Measurements from ENCODE around the gene FSD1L. TPM values are rescaled to one million over a fixed set of nuclear protein-coding genes. Genes with fewer than 3 reads are reported as not detected.
A peak's percentile ranks its signal among the peaks of the same experiment; 100 is the strongest.

The FSD1L gene
- total RNA-seq, 3 donors from 2014 or later (not counting 1 experiment from before 2014, with no cell fraction given): 2.0 to 4.2 (median 2.1) TPM

GRCh38 chr9:105445203-105445881 is 2.5 kb upstream of the FSD1L start:
- no peak overlapping the region for H3K27ac ChIP-seq (ENCODE audit: low read length)
- H3K4me3 Mint-ChIP-seq: no peak overlapping the region
- no peaks in the 10 kb centered on the region for H3K27me3 ChIP-seq (ENCODE audit: control insufficient read depth, insufficient read depth, low read length)
- no peak overlapping the region for H3K4me3 ChIP-seq (ENCODE audit: low read length)
- no peak for ATAC-seq
- H3K4me1 ChIP-seq (ENCODE audit: control insufficient read depth, insufficient read depth, low read length): peaks cover 12% of the 10 kb centered on the region
- H3K9me3 Mint-ChIP-seq: no peaks in the 10 kb centered on the region
- DNase-seq: no peak
- WGBS (ENCODE audit: insufficient coverage): 86% methylated on average over 8 of the region's 8 CpGs
- no peaks in the 10 kb centered on the region for H3K9me3 ChIP-seq (ENCODE audit: control insufficient read depth, insufficient read depth, low read length)
- H3K27me3 Mint-ChIP-seq (ENCODE audit: low read depth in 2 of 2): no peaks in the 10 kb centered on the region
- TF ChIP-seq, protein P1, sequence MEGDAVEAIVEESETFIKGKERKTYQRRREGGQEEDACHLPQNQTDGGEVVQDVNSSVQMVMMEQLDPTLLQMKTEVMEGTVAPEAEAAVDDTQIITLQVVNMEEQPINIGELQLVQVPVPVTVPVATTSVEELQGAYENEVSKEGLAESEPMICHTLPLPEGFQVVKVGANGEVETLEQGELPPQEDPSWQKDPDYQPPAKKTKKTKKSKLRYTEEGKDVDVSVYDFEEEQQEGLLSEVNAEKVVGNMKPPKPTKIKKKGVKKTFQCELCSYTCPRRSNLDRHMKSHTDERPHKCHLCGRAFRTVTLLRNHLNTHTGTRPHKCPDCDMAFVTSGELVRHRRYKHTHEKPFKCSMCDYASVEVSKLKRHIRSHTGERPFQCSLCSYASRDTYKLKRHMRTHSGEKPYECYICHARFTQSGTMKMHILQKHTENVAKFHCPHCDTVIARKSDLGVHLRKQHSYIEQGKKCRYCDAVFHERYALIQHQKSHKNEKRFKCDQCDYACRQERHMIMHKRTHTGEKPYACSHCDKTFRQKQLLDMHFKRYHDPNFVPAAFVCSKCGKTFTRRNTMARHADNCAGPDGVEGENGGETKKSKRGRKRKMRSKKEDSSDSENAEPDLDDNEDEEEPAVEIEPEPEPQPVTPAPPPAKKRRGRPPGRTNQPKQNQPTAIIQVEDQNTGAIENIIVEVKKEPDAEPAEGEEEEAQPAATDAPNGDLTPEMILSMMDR (IDR thresholded peaks at IDR 0.05): no peak
- intact Hi-C loops (cut with micrococcal nuclease): loop anchor here (5.0 kb wide), 1 partner anchor 247 kb away; the partner anchor contains the start of gene TMEM38B
- H3K4me1 Mint-ChIP-seq: peaks cover 0 to 12% of the 10 kb centered on the region in 2 donors
- no peaks in the 10 kb centered on the region for H3K36me3 Mint-ChIP-seq
- no peaks in the 10 kb centered on the region for H3K36me3 ChIP-seq (ENCODE audit: control insufficient read depth, insufficient read depth, low read length)
- no peak overlapping the region for H3K27ac Mint-ChIP-seq

GRCh38 chr9:105447386-105447813 is 434 bp upstream of the FSD1L start:
- Mint-ChIP-seq H3K4me3 (peak overlapping the region; percentile 80), H3K27me3 (ENCODE audit: low read depth in 2 of 2) (peaks cover 0 to 10% of the 10 kb centered on the region in 2 donors), H3K36me3 (no peaks in the 10 kb centered on the region), H3K9me3 (no peaks in the 10 kb centered on the region), H3K27ac (peak overlapping the region in 1 of 2 donors; percentile 75), H3K4me1 (peaks cover 0 to 12% of the 10 kb centered on the region in 2 donors)
- no peak for ATAC-seq
- no peaks in the 10 kb centered on the region for H3K36me3 ChIP-seq (ENCODE audit: control insufficient read depth, insufficient read depth, low read length)
- H3K4me3 ChIP-seq (ENCODE audit: low read length): peak overlapping the region; percentile 52
- WGBS (ENCODE audit: insufficient coverage): 52% methylated on average over 13 of the region's 16 CpGs
- H3K4me1 ChIP-seq (ENCODE audit: control insufficient read depth, insufficient read depth, low read length): peaks cover 12% of the 10 kb centered on the region
- H3K27ac ChIP-seq (ENCODE audit: low read length): no peak overlapping the region
- H3K9me3 ChIP-seq (ENCODE audit: control insufficient read depth, insufficient read depth, low read length): no peaks in the 10 kb centered on the region
- intact Hi-C loops (cut with micrococcal nuclease): loop anchor here (5.0 kb wide), 1 partner anchor 245 kb away; the partner anchor contains the start of gene TMEM38B
- TF ChIP-seq, protein P1 (IDR thresholded peaks at IDR 0.05): no peak
- no peak for DNase-seq
- no peaks in the 10 kb centered on the region for H3K27me3 ChIP-seq (ENCODE audit: control insufficient read depth, insufficient read depth, low read length)

GRCh38 chr9:105449081-105449480 is 1.2 kb downstream of the FSD1L start:
- TF ChIP-seq, protein P1 (IDR thresholded peaks at IDR 0.05): no peak
- no CpG with 5 or more reads among the region's 2 CpGs for WGBS (ENCODE audit: insufficient coverage)
- intact Hi-C loops (cut with micrococcal nuclease): loop anchor here (5.0 kb wide), 1 partner anchor 243 kb away; the partner anchor contains the start of gene TMEM38B
- Histone ChIP-seq H3K9me3 (ENCODE audit: control insufficient read depth, insufficient read depth, low read length) (no peaks in the 10 kb centered on the region), H3K4me1 (ENCODE audit: control insufficient read depth, insufficient read depth, low read length) (peaks cover 12% of the 10 kb centered on the region), H3K27ac (ENCODE audit: low read length) (no peak overlapping the region), H3K27me3 (ENCODE audit: control insufficient read depth, insufficient read depth, low read length) (no peaks in the 10 kb centered on the region), H3K36me3 (ENCODE audit: control insufficient read depth, insufficient read depth, low read length) (no peaks in the 10 kb centered on the region), H3K4me3 (ENCODE audit: low read length) (no peak overlapping the region)
- Mint-ChIP-seq H3K27me3 (ENCODE audit: low read depth in 2 of 2) (peaks cover 0 to 10% of the 10 kb centered on the region in 2 donors), H3K4me1 (peaks cover 0 to 12% of the 10 kb centered on the region in 2 donors), H3K9me3 (no peaks in the 10 kb centered on the region), H3K4me3 (peak overlapping the region; percentile 73), H3K27ac (peak overlapping the region in 1 of 2 donors; percentile 75), H3K36me3 (no peaks in the 10 kb centered on the region)
- no peak for DNase-seq
- no peak for ATAC-seq
